Measurements from ENCODE around the gene SEMA6A.
"Not testable (repeated sequence)": the region's sequence is repeated elsewhere in the genome, so short reads cannot be mapped to it uniquely, and the experiment has no call there.

The SEMA6A gene

DNA sequence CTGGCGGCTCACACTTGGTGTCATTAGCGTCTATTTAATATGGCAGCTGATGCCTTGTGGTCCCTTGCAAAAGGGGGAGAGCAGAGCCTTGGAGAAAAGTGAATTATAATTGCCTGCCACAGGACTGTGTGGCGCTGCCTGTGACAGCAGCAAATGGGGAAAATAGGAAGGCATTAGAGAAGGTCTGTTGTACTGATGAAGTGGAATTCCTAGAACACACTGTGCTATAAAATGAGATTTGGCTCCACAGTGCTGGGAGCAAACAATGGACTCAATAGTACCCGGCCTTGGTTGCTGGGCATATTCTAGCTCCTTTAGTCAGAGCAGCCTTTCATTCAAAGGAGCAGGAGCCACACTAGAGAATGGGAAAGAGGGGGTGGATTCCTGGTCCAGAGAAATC, 21.3 kb downstream of the SEMA6A start:
- Histone ChIP-seq H3K36me3 (ENCODE audit: insufficient read depth) (no peaks in the 10 kb centered on the region), H3K4me2 (no peak overlapping the region), H2AFZ (ENCODE audit: low read depth) (no peak overlapping the region), H3K9ac (no peak overlapping the region), H3K79me2 (ENCODE audit: insufficient read depth, low read depth) (no peaks in the 10 kb centered on the region), H3K27ac (no peak overlapping the region), H4K20me1 (ENCODE audit: insufficient read depth) (no peaks in the 10 kb centered on the region), H3K4me3 (IDR thresholded peaks at IDR 0.05; ENCODE audit: insufficient read depth, low read depth, low read length) (no peak overlapping the region), H3K4me1 (ENCODE audit: low read depth, poor library complexity, severe bottlenecking) (peaks cover 5% of the 10 kb centered on the region), H3K27me3 (ENCODE audit: insufficient read depth, low read depth) (no peaks in the 10 kb centered on the region)
- no peak for TF ChIP-seq CTCF (conservative IDR thresholded peaks at IDR 0.05; ENCODE audit: low read depth, low read length)

DNA sequence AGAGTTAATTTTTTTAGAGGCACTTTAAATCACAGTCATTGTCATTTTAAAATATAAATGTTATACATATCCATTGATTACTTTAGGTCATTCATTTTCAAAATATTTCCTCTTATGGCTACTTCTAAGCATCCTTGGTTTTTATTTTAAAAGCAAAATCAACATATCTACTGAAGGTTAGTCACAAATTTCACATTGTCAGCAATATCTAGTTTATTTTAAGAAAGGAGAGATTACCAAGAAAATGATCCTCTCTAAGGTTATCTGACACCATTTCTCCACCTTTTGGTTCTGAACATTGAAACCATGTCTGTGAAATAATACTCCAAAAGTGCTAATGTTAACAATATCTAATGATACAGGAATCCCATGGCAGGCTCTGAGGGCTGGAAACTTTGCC, 24.5 kb downstream of the SEMA6A start:
- Histone ChIP-seq H3K4me3 (IDR thresholded peaks at IDR 0.05; ENCODE audit: insufficient read depth, low read depth, low read length) (no peak overlapping the region), H4K20me1 (ENCODE audit: insufficient read depth) (no peaks in the 10 kb centered on the region), H3K4me1 (ENCODE audit: low read depth, poor library complexity, severe bottlenecking) (peaks cover 5% of the 10 kb centered on the region), H3K27ac (no peak overlapping the region), H3K36me3 (ENCODE audit: insufficient read depth) (no peaks in the 10 kb centered on the region), H3K79me2 (ENCODE audit: insufficient read depth, low read depth) (no peaks in the 10 kb centered on the region), H3K4me2 (no peak overlapping the region), H2AFZ (ENCODE audit: low read depth) (no peak overlapping the region), H3K9ac (no peak overlapping the region), H3K27me3 (ENCODE audit: insufficient read depth, low read depth) (no peaks in the 10 kb centered on the region)
- no peak for TF ChIP-seq CTCF (conservative IDR thresholded peaks at IDR 0.05; ENCODE audit: low read depth, low read length)

- no peak overlapping the region for H2AFZ ChIP-seq (ENCODE audit: low read depth)
- H3K4me3 ChIP-seq (IDR thresholded peaks at IDR 0.05; ENCODE audit: insufficient read depth, low read depth, low read length), result no peak overlapping the region
- no peak for TF ChIP-seq CTCF (conservative IDR thresholded peaks at IDR 0.05; ENCODE audit: low read depth, low read length)
- no peaks in the 10 kb centered on the region for H3K27me3 ChIP-seq (ENCODE audit: insufficient read depth, low read depth)
- H3K36me3 ChIP-seq (ENCODE audit: insufficient read depth), result no peaks in the 10 kb centered on the region
- no peak overlapping the region for H3K9ac ChIP-seq
- no peak overlapping the region for H3K27ac ChIP-seq
- peaks cover 5% of the 10 kb centered on the region for H3K4me1 ChIP-seq (ENCODE audit: low read depth, poor library complexity, severe bottlenecking)
- H3K79me2 ChIP-seq (ENCODE audit: insufficient read depth, low read depth), result no peaks in the 10 kb centered on the region
- H3K4me2 ChIP-seq, result no peak overlapping the region
- no peaks in the 10 kb centered on the region for H4K20me1 ChIP-seq (ENCODE audit: insufficient read depth)
Measured at GRCh38 chr5:116546743-116547124, 27.9 kb downstream of the SEMA6A start.

DNA sequence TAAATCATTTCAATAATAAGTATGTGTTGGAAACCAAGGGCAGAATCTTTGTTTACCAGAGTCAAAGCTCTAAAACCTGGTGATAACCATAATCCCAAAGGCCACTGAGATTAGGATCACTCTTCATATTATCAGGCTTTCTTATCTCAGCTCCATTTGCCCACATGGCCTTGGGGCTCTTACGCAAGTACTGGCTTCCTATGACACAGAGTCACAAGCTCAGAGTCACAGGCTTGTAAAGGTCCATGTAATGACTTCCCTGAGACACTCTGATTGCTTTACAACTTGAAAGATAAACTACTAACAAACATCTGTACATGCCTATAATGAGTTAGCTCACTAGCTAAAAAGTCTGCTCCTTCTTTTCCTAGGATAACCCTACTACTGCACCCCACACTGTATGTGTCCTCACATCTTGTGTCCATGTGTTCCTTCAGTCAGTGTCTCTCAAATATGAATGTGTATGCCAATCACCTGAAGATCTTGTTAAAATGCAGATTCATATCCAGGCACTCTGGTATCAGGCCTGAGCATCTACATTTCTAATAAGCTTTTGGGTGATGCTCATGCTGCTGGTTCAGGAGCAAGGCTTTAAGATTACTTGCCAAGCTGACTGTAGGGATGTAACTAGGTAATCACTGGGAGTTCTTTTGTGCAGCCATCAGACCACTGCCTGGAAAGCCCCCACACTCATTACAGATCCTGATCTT, 28.4 kb downstream of the SEMA6A start:
- H4K20me1 ChIP-seq (ENCODE audit: insufficient read depth), result no peaks in the 10 kb centered on the region
- H3K36me3 ChIP-seq (ENCODE audit: insufficient read depth), result no peaks in the 10 kb centered on the region
- no peak for TF ChIP-seq CTCF (conservative IDR thresholded peaks at IDR 0.05; ENCODE audit: low read depth, low read length)
- H3K9ac ChIP-seq, result no peak overlapping the region
- H3K27me3 ChIP-seq (ENCODE audit: insufficient read depth, low read depth), result no peaks in the 10 kb centered on the region
- no peak overlapping the region for H3K4me3 ChIP-seq (IDR thresholded peaks at IDR 0.05; ENCODE audit: insufficient read depth, low read depth, low read length)
- H3K27ac ChIP-seq, result no peak overlapping the region
- no peak overlapping the region for H3K4me2 ChIP-seq
- H2AFZ ChIP-seq (ENCODE audit: low read depth), result no peak overlapping the region
- H3K79me2 ChIP-seq (ENCODE audit: insufficient read depth, low read depth), result no peaks in the 10 kb centered on the region
- H3K4me1 ChIP-seq (ENCODE audit: low read depth, poor library complexity, severe bottlenecking), result peaks cover 5% of the 10 kb centered on the region

DNA sequence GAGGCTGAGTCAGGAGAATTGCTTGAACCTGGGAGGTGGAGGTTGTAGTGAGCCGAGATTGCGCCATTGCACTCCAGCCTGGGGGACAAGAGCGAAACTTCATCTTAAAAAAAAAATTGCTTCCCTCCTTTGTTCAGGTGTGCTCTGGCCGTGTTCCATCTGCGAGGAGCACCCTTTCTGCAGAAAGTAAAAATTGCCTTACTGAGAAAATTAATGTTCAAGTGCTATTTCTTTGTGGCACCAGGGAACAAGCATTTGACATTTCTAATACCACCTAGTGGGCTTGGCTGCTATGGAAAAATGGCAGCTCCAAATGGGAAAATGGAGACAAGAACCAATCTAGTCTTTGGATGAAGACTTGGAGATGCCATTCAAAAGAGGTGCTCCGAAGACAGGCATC, 29.2 kb downstream of the SEMA6A start:
- H3K36me3 ChIP-seq (ENCODE audit: insufficient read depth); H3K79me2 ChIP-seq (ENCODE audit: insufficient read depth, low read depth); H3K4me3 ChIP-seq (IDR thresholded peaks at IDR 0.05; ENCODE audit: insufficient read depth, low read depth, low read length); H3K27me3 ChIP-seq (ENCODE audit: insufficient read depth, low read depth); H3K9ac ChIP-seq; H4K20me1 ChIP-seq (ENCODE audit: insufficient read depth); H3K4me1 ChIP-seq (ENCODE audit: low read depth, poor library complexity, severe bottlenecking); H2AFZ ChIP-seq (ENCODE audit: low read depth); H3K4me2 ChIP-seq; H3K27ac ChIP-seq: not testable (repeated sequence)

Data from KMS-11 (cell line).